HG02885 (cell line): ENCODE results near the gene NDUFC1.
"Not testable (repeated sequence)": the region's sequence is repeated elsewhere in the genome, so short reads cannot be mapped to it uniquely, and the experiment has no call there.

Source experiments
- ATAC-seq: cut with Tn5 transposase; IDR thresholded peaks from one replicate; pipeline ENCODE4 v1.9.1; 2021; ENCODE audit warnings: mild to moderate bottlenecking; ENCODE audit not compliant: unreplicated experiment, poor library complexity

Gene NDUFC1

DNA sequence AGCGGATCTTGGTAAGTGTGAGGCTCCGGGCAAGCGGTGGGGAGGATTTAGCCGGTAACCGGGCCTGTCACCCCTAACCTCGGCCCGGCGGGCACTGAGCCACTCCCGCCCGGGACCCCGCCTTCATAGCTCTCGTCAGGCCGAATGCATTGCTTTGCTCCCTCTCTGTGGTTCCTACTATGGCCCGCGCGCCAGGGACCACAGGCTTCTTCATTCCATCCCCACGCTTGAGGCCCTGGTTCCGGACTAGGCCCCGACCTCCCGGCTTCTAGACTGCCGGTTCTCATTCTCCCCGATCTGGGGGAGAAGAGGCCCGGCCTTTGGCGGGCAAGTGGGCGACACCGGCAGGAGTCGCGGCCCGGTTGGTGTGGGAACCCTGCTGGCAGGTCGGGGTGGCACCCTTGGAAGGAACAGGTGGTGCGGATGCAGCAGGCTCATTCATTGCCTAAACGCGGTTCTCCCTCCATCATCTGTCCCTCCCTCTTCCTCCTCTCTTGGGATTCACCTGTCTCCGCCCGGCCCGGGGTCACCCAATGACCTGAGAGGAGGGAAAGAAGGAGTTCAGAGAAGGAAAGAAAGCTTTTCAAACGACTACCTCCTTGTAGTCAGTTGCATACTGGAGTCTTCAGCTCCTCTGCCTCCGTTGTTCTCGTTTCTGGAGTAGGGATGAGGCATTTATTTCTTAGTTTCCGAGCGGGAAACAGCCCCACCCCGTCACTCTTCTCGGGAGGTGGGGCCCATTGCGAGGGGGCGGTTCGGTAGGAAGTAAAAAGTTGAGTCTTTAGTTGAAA, at the start of gene NDUFC1:
NDUFC1 (minus strand) TSS at position 657 of the 791 bp plus-strand sequence. CDS start 6,679 bp downstream, outside the sequence.
- peak; percentile 41 for ATAC-seq

DNA sequence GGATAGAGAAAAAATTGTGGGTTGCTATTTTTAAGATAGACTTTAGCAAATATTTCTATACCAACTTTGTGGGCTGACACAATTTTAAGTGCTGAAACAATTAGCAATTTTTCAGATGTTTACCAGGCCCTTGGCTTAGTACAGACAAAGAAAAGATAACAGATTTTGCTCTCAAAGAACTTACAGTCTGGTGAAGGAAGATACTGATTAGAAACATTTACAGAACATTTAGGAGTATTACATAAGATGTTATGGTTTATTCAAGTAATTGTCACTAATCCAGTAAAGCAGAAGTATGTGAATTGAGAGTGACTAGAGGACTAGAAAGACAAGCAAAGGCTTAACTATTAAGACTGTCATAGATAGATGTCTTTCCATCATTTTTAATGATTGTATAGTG, 35.3 kb upstream of the NDUFC1 start:
- no peak for ATAC-seq

DNA sequence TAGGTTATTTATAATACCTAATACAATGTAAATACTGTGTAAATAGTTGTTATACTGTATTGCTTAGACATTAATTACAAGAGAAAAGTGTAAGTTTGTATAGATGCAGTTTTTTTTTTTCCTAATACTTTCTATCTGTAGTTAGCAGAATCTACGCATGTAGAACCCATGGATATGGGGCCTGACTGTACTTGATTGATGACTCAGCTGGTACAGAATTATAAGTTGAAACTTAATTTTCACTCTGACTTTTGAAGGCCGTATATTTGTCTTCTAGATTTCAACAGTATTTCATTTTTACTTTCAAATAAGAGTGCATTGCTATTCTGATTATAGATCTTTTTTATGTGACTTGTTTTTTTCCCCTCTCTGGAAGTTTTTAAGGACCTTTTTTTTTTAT, 30.8 kb upstream of the NDUFC1 start:
- no peak for ATAC-seq

- ATAC-seq: no peak
Observed at GRCh38 chr4:139331185-139331584, 28.9 kb upstream of the NDUFC1 start.

DNA sequence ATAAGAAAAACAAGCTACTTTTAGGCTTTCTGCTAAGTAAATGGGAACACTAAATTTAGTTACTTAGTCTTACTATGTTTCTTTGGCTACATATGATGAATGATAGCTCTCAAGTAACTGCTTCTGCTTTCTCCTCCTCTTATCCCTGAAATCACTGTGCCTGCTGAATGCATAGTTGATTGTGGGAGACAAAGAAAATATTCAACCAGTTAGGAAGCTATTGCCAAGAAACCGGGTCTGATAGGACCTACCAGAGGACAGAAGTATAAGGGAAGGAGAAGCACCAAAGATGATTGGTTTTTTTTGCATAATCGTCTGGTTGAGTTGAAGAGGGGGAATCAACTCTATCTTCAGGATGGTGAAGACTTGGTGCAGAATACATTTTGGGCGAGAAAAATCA, 28.0 kb upstream of the NDUFC1 start:
- no peak for ATAC-seq

DNA sequence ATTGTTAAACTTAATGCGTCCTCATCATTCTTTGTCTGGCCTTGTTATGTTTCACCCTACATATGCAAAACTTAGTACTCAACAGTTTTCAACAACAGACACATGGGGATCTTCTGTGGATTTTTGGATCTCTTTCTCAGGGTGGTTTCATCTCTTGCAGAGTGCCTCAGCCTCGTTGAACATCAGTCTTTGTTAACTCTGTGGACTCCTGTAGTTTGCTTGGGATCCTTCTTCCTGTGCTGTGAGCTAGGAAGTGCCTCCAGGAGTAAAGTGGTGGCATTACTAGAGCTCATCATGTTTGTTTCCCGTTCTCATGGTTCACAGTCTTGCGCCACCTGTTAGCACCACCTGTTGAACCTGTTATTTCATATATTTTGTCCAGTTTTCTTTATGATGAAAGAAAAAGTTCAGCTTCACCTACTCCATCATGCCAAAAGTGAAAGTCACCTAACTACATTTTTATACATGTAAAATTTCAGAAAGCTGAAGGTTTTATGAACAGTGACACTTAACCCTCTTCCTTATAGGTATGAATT, 27.5 kb upstream of the NDUFC1 start:
- no peak for ATAC-seq

DNA sequence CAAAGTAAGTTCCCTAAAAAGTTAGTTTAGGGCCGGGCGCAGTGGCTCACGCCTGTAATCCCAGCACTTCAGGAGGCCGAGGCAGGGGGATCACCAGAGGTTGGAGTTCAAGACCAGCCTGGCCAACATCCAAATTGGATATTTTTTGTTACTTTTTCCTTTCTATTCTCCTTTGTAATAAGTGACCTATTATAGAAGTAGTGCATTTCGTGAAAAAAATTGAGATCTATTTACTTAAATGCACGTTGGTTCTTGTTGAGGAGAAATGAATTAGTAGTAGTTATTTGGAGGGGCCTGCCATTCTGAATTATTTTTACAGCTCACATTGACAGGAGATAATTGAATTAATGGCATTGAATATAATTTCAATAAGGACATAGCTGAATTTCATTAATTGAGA, 22.3 kb upstream of the NDUFC1 start:
- ATAC-seq: no peak

GRCh38 chr4:139322541-139322940, 20.3 kb upstream of the NDUFC1 start:
- ATAC-seq: not testable (repeated sequence)

DNA sequence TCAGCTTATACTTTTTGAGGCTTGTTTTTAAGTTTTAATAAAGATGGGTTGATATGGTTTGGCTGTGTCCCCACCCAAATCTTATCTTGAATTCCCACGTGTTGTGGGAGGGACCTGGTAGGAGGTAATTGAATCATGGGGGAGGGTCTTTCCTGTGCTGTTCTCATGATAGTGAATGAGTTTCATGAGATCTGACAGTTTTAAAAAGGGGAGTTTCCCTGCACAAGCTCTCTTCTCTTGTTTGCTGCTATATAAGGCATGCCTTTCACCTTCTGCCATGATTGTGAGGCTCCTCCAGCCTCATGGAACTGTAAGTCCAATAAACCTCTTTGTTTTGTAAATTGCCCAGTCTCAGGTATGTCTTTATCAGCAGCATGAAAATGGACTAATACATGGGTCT, 19.8 kb upstream of the NDUFC1 start:
- ATAC-seq: not testable (repeated sequence)

GRCh38 chr4:139319571-139319970, 17.3 kb upstream of the NDUFC1 start:
- no peak for ATAC-seq

DNA sequence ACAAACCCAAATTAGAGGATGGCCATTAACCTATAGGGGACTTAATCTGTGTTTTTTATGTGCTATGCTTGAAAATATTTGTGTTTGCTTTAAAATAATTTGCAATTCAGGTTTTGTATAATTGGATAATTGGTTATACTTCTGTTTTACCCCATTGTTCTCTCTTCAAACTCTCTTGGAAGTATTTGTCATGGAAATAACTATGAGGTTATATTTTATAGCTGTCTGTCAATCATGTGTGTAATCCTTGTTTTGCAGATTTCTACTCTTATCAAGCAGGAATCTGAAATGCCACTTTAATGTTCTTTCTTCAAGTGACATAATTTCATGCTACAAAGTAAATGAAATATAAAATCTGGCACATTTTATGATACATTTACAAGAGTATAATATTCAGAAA, 15.4 kb upstream of the NDUFC1 start:
- ATAC-seq: no peak

DNA sequence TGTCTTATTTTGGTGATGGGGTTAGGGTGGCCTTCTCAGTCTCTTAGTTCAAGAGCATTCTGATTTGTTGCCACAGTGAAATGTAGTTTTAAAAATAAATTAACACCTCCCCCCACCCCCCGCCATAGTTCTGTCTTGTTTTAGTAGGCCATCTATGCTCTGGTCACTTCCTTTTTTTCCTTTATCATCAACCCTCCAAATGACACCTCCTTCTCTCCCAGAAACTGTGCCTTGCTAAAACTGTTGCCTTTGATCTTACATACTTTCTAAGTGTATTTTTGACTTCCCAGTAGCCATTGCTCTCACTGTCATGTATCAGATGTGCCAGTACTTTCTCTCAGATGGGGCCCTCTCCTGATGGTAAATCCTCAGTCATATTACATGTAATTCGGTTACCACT, 14.5 kb upstream of the NDUFC1 start:
- ATAC-seq: no peak

- ATAC-seq: peak; percentile 82
Observed at GRCh38 chr4:139315221-139315675, 13.0 kb upstream of the NDUFC1 start.

DNA sequence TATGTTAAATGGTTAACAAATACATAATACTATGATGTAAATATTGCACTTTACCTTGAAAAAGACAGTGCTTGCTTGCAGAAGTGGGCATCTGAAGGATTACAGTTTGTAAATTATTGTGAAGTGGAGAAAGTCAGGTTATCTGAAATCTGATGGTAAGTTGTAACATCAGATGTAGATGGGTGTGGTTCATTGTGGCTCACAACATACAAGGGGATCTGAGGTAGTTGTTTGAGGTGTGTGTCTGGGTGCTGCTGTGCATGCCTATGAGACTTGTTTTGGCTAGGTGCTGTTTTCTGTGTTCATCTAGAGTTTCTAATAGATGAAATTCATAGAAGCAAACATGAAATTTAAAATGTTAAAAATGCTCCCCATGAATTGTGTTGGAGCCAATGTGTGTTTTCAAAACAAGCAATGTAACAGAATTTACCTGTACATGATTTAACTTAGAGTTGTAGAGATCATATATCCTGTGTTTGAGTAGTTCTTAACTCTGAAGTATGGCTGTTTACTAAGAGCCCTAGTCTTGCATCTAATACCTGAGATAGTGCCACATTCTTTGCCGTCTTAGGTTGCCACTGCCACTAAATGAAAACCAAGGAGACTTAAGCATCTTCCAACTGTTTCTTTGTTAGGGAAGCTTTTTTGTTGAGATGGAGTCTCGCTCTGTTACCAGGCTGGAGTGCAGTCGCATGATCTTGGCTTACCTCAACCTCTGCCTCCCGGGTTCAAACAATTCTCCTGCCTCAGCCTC, 11.9 kb upstream of the NDUFC1 start:
- no peak for ATAC-seq

DNA sequence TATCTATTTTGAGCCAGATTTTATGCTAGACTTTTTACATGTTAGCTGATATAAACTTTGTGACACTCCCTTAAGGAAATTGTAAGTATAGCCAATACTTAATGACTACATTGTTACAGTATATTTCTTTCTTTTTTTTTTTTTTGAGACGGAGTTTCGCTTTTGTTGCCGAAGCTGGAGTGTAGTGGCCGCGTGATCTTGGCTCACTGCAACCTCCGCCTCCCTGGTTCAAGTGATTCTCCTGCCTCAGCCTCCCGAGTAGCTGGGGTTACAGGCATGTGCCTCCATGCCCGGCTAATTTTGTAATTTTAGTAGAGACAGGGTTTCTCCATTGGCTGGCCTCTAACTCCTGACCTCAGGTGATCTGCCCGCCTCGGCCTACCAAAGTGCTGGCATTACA, 11.1 kb upstream of the NDUFC1 start:
- ATAC-seq: not testable (repeated sequence)

DNA sequence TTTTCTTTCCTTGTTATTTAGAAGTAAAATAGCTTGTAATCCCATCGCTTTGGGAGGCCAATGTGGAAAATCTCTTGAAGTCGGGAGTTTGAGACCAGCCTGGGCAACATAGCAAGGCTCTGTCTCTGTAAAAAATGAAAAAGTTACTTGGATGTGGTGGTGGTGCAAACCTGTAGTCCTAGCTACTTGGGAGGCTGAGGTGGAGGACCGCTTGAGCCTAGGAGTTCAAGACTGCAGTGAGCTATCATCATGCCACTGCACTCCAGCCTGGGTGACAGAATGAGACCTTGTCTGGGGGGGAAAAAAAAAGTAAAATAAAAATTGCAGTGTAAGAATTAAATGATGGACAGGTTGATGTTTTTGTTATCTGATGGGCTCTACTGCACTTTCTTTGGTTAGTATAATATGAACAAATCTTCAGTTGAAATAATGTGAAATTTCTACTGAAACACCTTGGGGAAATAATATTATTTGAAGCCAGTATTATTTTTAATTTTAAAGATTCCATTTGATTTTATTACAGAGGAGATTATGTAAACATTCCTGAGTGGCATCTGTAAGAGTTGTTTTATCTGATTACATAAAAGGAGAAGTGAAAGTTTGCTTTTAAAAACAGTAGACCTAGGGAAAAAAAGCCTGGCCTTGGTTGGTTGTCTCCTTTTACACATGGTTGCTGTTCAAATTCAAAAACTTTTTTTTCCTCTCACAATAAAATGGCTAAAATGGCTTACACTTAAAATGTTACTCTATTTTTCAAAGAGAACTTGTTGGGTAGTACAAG, 10.5 kb upstream of the NDUFC1 start:
- ATAC-seq: no peak

GRCh38 chr4:139311909-139312308, 9.6 kb upstream of the NDUFC1 start:
- ATAC-seq: no peak

DNA sequence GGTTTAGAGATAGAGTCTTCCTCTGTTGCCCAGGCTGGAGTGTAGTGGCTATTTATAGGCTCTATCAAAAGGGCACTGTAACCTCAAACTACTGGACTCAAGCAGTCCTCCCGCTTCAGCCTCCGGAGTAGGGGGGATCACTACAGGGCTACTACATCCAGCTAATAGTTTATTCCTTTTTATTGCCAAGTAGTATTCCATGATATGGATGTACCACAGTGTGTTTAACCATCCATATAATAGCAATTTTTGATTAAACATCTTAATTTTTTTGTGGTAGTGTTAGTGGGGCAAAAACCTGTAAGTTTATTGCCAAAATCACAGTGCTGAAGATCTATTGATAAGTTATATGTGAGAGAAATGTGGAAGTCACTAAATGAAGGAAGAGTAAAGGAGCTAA, 2.6 kb upstream of the NDUFC1 start:
- ATAC-seq: no peak

DNA sequence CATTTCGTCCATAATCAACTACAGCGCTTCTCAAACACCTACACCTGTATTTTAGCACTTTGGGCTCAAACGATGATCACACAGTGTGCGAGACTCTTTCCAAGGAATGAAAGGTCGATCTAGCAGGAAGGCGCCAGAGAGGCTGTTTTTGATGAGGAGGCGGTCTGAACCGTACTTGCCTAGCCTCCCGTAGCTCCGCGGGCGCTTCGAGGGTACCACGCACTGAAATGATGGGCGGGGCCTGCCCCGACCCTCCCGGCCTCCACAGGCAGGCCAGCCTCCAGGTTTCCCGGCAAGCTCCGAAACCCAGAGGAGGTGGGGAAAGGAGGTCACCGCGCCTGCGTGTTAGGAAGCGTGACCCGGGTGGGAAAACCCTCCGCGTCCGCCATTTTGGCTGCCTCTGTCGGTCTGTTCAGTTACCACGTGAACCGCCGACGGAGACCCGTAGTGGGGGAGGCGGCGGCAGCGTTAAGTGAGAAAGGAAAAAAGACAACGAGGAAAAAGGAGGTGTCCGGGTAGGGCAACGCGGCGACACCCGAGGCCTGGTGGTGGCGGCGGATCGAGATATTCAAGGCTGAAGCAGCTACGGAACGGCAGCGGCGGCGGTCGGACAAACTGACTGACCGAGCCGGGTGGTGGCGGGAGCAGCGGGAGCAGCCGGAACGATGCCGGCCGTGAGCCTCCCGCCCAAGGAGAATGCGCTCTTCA, 1.0 kb downstream of the NDUFC1 start, which contains the start of gene NAA15:
NAA15 (plus strand) TSS at position 393 of the 708 bp plus-strand sequence; CDS start at position 666, 273 bp downstream.
- peak; percentile 86 for ATAC-seq
